Measurements from ENCODE around the gene LZTS3.
A peak's percentile ranks its signal among the peaks of the same experiment; 100 is the strongest.
"Not testable (repeated sequence)": the region's sequence is repeated elsewhere in the genome, so short reads cannot be mapped to it uniquely, and the experiment has no call there.

LZTS3 gene

DNA sequence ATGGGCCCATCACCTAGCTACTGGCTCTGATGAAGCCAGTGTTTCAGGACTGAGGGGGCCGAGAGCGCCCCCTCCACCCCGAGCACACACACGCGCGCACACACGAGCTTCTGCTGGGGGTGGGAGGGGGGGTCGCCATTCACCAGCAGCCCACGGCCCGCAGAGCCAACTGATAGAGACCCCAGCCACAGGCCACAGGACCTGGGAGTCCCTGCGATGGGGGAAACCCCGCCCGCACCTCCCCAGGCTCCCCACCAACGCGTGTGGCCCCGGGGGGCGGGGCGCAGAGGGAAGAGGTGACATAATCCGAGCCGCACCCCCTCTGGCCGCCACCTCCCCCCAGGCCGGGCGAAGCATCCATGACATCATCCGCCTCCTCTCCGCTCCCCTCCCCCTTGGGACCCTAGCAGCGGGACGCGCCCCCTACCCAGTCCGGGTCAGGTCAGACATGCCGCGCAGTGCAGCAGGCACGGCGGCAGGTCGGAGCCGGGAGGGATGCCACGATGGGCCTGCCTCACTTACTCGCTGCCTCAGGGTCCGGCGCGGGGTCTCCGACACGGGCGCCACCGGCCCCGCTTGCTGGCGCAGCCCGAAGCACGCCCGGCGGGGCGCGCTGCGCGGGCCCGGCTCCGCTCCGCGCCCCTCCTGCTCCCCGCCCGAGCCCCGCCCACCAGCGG is at the start of gene LZTS3:
Gene LZTS3 (minus strand): TSS at position 617 of the 677 bp plus-strand sequence. CDS start 6,386 bp downstream, outside the sequence.
- DNase-seq, result peak; percentile 92

DNA sequence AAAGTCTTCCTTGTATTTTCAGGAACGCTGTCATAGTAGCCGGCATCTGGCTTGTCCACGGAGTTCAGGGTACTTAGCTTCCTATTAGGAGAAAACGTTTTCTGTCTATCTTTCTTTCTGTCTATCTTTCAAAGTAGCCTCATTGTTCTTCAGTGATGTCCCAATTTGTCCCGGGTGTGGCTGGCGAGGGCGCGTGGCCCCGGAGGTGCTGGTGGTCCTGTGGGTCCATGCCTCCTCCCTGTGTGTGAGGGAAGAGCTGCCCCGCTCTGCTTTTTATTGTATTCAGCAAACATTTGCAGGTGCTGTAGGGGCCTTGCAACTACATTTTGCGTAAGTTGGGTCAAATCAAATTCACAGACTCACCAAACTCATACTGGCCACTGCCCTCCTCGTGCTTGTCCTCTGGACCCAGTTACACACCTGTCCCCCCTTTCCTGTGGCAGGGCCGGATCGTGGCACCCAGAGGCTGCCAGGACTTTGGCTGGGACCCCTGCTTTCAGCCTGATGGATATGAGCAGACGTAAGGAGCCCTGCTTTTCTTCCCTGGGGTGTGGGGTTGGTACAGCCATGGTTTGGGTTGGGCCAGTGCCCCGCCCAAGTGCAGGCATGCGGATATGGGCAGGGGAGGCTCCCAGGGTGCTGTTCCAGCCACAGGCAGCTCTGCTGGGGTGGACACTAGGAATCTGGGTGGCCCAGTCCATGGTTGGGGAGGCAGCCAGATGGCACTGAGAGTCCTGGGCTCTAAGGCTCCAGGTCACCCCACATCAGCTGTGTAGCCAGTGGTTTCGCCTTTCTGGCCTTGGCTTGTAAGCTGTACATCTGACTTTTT is 48.3 kb upstream of the LZTS3 start:
- no peak for DNase-seq

DNA sequence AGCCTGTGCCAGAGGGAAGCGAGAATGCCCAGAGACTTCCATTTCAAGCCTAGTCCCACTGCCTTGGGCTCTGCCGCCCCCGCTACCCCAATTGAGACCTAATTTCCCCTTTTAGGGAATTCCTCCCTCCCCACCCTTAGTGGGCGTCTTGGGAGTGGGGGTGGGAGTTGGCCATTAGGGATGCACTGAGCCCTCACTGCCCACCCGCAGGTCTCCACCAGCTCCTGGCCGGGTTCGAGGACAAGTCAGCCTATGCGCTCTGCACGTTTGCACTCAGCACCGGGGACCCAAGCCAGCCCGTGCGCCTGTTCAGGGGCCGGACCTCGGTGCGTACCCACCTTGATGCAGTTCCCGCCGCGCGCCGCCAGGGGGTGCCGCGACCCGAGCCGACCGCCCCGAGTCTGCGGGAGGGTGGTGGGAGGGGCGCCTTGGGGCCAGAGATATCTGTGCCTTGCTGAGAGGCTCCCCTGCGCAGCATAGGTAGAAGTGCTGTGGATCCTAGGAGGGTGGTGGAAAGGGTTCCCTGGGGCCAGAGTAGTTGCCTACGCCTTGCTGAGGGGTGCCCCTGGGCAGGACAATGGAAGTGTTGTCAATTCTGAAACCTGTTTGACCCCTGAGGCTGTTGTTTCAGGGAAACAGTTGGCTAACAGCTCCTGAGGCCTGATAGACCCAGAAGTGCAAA is 45.1 kb upstream of the LZTS3 start:
- peak; percentile 74 for DNase-seq

DNA sequence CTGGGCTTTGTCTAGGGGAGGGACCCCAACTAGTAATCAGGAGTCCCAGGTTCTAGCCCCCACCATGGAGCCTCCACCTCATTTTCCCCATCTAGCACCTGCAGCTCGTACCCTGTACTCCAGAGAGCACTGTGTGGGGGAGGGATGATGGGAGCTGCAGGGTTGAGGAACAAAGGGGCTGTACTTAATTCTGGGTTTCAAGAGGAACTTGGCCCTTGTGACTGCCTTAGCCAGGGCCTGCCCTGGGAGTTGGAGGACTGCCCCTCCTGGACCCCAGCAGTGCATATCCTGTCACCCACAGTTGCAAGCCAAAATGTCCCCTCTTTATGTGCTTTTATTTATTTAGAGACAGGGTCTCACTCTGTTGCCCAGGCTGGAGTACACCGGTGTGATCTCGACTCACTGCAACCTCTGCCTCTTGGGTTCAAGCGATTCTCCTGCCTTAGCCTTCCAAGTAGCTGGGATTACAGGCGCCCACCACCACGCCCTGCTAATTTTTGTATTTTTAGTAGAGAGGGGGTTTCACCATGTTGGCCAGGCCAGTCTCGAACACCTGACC is 42.1 kb upstream of the LZTS3 start:
- DNase-seq, result not testable (repeated sequence)

DNA sequence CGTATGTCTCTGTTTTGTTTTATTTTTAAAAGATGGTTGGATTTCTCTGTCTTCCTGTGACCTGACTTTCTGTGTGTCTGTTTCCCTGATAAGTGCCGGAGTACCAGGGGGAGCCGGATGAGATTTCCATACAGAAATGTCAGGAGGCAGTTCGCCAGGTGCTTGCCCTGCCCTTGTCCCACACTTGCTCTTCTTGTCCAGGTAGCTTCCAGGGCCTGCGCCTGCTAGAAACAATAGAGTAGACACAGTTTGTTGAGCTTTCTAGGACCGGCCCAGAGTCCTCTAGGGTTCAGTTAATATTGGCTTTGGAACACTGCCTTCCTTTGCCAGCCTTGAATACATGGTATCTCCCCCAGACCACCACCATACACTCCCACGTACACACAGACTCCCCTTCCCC is 39.9 kb upstream of the LZTS3 start:
- no peak for DNase-seq

DNA sequence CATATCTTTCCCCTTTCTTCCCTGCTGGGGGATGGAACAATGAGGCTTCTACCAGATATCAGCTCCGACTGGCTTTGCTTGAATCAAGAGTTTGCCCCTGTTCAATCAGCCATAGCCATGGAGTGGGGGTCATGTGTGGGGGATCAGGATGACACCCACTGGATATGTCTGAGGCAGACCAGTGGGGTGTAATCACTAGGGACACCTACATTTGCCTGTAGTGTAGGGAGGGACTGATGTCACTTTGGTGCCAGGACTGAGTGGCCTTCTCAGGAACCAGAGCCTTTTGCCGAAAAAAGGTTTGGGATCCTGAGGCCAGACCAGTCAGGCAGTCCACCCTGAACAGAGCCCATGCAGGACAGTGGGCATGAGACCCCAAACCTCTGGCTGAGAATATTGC is 37.0 kb upstream of the LZTS3 start:
- DNase-seq, result no peak

DNA sequence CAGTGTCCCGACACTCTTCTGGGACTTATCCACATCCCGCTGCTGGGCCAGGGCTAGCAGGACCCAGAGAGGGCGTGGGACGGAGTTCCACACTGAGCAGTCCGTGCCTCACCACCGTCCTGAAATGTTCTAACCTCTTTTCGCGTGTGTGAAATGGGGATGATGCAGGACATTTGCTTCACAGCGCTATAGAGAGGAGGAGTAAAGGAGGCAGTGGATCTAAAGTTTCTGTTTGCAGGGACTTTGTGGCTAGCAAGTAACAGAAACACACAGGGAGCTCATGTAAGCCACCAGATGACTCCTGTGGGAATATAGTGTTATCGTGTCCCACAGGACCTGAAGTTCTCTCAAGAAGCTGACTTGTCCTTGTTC is 36.6 kb upstream of the LZTS3 start:
- DNase-seq, result no peak

DNA sequence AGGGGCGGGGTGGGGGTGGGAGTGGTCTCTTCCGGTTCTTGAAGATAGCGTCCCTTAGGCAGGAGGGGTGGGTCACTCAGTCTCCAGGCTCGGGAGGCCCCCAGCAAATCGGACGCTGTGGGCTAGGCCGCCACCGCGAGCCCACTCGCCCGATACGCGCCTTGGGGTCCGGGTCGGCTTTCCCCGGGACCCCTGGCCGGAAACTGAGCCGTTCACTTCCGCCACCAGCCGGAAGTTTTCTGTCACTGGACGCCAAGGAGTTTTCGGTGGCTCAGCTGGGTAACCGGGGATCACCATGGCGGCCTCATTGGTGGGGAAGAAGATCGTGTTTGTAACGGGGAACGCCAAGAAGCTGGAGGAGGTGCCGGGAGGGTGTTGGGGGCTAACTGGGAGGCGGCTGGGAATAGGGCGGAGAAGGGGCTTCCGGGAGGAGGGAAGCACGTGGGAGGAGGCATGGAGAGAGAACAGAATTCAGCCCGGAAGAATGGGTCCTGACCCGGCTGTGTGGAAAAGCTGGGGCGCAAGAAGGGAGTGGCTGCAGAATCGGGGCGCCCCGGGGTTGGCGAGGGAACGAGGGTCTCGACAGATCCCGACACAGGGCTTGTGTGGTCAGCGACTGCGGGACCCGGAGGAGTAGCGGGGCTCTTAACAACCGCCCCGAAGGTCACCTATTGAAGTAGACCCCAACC is 36.1 kb upstream of the LZTS3 start, which contains the start of gene ITPA:
Gene ITPA (plus strand): TSS at position 242 of the 689 bp plus-strand sequence. CDS start 54 bp downstream, at position 296.
- DNase-seq, result peak; percentile 68

DNA sequence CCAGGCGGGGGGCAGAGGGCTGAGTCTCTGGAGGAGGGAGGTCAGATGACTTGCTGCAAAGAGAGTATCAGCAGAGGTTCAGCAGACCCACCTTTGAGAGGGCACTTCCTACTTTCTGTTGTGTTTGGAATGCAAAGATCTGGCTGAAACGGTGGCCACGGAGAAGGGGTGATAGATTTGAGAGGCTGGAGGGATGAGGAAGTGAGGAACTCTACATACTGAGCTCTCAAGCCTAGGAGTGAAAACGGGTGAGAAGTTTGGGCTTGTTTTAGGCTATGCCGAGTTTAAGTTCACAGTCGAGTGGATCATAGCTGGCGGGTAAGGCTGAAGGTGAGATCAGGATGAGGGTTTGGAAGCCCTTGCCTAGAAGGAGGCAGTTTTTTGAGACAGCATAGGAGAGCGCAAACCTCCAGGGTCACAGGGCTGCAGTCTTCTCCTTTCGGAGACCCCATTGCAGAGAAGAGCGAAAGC is 35.5 kb upstream of the LZTS3 start:
- DNase-seq, result peak; percentile 17

DNA sequence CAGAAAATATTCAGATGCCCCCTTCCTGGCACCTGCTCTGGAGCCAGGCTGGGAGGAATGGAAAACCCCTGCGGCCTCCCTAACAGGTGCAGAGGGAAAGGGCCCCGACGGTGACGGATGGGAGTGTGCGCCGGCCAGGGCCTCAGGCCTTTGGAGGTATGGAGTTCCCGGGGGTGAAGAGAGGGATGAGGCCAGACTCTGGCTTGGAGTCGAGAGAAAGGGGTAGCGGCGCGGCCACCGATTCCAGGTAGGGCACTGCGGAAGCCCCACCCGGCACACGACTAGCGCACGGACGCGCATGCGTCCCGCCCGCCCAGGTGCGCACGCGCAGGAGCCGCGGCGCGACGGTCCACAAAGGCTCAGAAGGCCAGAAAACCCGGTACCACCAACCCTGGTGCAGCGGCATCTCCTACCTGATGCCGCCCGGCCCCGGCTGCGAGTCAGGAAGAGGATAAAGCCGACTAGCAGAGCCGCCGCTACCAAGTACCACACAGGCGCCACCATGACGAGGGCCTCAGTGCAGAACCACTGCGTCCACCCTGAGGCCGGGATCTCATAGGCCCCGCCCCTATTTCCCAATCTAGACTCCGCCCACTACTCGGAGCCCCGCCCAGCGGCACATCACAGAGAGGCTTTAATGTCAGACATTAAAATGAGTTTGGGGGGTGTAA is 30.9 kb upstream of the LZTS3 start, which contains the start of gene DDRGK1:
Gene DDRGK1 (minus strand): TSS at position 559 of the 671 bp plus-strand sequence. CDS start 55 bp downstream, at position 504.
- DNase-seq, result peak; percentile 93

DNA sequence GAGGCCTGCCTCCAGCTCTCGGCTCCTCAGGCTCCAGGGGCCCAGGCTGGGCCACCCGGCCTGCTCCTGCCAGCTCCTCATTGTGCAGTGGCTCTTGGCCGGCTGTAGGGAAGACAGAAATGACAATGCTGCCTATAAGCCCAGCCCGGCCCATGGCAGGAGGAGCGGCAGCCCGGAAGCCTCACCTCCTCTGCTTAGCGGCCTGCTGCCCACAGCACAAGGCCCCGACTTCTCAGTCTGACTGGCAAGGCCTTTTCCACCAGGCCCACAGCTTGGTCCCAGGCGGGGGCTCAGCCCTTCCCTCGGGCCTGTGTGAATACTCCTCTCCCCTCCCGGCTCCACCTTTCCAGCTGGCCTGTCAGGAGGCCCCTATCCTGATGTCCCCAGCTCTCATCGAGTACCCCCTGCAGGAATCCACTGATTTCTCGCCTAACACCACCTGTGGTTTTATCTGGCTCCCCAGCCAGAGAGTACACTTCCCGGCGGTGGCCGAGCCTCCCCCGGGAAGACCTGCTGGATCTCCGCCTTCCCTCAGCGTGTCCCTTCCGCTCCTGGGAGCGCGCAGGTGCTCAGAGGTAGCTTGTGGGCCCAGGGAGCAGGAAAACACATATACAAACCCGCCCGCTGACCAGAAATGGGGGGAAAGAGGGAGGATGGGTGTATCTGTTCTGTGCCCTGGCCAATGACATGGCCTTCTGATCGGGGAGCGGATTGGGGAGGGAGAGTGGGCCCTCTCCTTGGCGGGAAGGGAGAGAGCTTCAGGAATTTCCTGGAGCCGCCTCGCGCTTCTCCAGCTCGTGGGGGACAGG is 30.2 kb upstream of the LZTS3 start:
- DNase-seq, result peak; percentile 38

DNA sequence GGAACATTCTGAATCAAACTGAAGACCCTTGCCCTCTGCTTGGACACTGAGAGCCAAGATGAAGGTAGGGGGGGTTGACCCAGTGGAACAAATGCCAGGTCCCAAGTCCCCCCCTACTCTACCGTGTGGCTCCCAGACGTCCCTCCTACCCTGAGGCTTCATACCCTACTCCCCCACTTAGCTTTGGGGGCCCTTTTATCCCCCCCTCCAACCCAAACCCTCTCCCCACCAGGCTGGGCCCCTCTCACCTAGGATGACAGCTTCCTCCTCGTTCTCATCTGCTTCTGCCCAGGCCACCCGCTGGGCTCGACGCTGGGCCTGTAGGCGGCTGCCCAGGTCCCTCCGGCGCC is 29.6 kb upstream of the LZTS3 start:
- DNase-seq, result no peak

DNA sequence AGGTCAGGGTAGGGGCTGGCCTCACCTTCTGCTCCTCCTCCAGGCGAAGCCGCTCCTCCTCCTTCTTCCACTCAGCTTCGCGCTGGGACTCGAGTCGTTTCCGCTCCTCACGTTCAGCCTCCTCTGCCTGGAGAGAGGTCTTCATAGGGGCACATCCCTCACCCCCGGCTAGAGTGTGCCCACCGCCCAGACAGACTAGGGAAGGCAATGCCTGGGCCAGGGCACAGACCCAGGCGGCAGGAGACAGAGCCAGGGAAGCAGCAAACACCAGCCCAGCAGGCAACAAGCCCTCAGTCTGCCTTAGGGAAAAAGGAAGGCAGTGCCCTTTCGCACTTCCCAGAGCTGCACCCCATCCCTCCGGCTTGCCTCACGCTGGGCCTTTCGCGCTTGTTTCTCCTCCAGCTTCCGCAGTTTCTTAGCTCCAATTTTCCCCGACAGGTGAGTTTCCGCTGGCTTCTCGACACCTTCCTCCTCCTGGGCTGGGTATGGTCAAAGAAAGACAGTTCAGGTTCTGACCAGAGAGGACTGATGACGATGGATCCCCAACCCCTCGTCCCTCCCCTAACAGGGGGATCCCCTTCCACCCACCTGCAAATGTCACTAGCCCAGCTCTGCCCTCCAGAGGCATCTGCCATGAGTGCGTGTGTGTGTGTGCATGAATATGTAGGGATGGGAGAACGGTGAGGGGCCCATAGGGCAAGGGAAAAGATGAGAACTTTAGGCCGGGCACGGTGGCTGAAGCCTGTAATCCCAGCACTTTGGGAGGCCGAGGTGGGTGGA is 26.8 kb upstream of the LZTS3 start:
- no peak for DNase-seq

DNA sequence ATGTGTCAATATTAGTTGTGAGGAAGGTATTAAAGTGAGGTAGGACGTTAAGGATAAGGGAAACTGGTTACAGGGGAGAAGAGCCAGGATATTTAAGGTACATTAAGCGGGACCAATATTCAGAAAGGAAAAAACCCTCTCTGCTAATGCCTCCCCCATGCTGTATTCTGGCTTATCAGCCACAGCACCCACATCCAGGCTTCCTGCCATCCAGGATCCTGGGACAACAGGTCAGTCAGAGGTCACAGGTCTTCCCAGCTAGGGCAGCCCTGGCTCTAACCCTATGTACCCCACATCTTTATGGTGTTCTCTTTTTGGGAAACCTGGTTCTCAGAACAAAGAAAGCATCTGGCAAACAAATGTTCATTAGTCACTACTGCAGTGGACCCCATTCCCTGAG is 25.9 kb upstream of the LZTS3 start:
- no peak for DNase-seq

DNA sequence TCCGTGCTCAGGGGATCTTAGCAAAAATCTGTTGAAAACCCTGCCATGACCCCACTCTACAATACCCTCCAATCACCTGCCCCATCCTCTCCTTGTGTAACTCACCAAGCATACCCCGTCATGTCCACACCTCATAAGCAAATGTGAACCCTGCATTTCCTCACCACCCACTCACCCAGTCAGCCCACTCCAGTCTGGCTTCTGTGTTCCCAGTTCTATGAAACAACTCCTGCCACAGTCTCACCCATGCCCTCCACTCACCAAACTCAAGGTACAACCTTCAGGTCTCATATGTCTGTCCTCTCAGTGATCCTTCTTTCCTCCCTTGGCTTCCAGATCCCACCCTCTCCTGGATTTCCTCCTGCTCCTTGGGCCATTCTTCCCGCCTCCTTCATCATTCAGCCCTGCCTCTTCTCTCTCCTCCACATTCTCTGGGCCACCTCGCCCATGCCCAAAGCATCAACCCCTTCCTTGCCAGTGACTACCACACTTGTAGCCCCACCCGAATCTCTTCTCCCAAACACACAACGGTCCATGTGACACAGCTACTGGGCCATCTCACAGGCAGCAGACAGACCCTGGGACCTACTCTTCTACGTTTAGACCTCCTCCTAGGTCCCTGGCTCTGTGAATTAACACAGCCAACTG is 22.4 kb upstream of the LZTS3 start:
- DNase-seq, result no peak

DNA sequence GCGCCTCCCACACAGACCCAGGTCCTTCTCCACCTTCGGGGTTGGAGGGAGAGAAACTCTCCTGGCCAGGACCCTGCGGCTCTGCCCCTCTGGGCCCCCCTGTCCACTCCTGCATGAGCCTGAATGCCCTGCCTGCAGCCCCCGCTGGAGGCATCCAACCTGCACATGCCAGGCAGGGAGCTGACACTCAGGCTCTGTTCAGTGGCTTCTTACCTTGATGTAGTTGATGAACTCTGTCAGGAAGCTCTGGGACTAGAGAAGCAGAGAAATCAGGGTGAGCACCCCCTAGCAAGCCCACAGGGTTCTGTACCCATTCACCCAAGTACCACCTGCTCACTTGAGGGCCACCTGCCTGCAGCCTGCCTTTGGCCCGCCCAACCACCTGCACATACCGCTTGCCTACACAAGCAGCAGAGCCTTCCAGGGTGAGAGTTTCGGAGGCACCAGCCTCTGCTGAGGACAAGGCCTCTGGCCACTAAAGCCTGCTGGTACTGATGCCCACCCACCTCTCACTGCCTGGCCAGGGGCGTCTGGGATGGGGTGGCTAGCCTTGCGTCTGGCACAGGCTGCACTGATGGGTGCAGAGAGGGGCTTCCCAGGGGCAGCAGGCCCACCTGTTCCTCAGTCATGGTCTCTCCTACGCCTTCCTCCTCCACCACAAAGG is 21.4 kb upstream of the LZTS3 start:
- no peak for DNase-seq

DNA sequence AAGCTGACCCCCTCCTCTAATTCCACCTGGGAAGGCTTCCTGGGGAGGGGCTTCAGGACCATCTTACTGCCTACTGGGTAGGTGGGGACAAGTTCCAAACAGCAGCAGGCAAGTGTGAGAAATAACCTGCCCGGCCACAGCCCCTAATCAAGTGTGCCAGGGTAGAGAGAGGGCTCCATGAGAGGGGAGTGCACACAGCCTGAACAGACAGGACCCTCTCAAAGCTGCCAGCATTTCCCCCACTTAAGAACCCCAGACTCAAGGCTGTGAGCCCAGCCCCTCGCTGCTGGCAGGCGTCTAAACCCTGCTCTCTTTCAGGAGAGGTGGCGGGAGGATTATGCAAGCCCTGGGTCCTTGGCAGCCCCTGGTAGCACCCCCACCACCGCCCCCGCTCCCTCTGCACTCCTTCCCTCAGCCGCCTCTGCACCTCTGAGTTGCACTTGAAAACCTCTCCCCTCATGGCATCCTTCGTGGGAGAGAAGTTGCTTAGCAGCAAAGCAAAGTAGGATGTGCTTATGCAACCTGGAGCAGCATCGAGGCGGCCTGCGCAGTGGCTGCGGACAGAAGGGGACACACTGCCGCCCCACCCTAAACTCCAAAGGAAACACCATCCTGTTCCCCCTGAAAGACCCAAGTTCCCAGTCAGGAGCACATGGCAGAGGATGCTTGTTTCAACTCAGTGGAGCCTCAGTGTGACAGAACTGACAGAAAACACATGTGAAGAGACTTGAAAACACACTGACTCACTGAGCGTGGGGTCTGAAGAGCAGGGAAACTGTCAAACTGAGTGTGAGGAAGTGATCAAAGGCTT is 20.7 kb upstream of the LZTS3 start:
- DNase-seq, result no peak
